ENCODE results near the gene CD164L2.

CD164L2 gene

DNA sequence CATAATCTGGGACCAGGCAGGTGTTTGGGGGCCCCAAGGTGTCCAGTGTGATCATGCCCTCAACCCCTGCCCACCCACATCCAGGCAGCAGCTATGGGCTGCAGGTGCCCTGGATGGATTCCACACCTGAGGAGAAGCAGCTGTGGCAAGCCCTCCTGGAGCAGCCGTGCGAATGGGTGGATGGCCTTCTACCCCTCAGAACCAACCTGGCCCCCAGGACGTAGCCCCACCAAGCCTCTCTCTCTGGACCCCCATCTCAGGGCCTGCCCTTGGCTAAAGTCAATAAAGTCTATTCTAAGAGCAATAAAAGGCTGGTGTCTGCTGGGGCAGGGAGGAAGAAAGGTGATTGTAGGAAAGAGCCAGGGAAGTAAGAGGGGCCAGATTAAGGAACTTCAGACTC, 29.5 kb downstream of the CD164L2 start:
- H3K27ac Mint-ChIP-seq, result no peak overlapping the region
- H3K4me1 Mint-ChIP-seq (ENCODE audit: low read depth), result peaks cover 27% of the 10 kb centered on the region
- H3K36me3 Mint-ChIP-seq, result no peaks in the 10 kb centered on the region
- no peak overlapping the region for H3K4me3 Mint-ChIP-seq
- no peaks in the 10 kb centered on the region for H3K27me3 Mint-ChIP-seq
- H3K9me3 Mint-ChIP-seq (ENCODE audit: low read depth), result no peaks in the 10 kb centered on the region

DNA sequence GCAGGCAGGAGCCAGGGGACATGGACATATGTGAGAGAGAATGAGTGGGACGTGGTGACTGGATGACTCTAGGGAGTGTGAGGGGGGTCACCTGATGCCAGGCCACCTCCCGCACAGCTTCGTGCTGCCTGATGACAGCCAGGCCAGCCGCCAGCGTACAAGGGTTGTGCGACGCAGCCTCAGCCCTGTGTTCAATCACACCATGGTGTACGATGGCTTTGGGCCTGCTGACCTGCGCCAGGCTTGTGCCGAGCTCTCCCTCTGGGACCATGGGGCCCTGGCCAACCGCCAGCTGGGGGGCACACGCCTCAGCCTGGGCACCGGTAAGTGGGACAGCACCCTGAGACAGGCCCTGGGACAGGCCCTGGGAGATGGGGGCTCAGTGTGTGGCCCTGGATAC, 30.0 kb downstream of the CD164L2 start:
- Mint-ChIP-seq H3K27me3 (no peaks in the 10 kb centered on the region), H3K27ac (no peak overlapping the region), H3K4me3 (no peak overlapping the region), H3K4me1 (ENCODE audit: low read depth) (peaks cover 27% of the 10 kb centered on the region), H3K9me3 (ENCODE audit: low read depth) (no peaks in the 10 kb centered on the region), H3K36me3 (no peaks in the 10 kb centered on the region)

DNA sequence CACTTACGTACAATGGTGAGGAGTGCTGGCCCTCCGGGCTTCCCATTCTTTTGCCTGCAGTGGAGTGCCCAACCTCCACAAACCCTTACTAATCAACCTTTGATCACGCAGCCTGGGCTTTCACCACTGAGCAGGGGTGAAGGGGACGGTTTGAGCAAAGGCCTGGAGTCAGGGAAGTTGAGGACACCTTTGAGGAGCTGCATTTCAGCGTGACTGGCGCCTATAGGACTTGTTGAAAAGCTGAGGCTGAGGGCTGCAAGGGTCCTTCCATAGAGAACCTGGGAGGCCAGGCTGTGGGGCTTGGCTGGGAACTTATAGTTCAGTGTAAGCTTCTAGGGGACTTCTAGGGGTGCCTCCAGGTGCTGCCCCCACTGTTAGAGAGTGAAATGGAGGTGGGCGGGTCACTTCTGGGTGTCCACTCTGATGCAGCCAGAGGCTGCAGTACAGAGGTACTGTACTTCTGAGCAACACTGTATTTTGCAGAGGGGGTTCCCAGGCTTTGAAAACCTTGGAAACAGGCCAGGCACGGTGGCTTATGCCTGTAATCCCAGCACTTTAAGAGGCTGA, 31.5 kb downstream of the CD164L2 start:
- Mint-ChIP-seq H3K36me3 (no peaks in the 10 kb centered on the region), H3K27ac (no peak overlapping the region), H3K27me3 (no peaks in the 10 kb centered on the region), H3K4me1 (ENCODE audit: low read depth) (peaks cover 22% of the 10 kb centered on the region), H3K9me3 (ENCODE audit: low read depth) (no peaks in the 10 kb centered on the region), H3K4me3 (no peak overlapping the region)

DNA sequence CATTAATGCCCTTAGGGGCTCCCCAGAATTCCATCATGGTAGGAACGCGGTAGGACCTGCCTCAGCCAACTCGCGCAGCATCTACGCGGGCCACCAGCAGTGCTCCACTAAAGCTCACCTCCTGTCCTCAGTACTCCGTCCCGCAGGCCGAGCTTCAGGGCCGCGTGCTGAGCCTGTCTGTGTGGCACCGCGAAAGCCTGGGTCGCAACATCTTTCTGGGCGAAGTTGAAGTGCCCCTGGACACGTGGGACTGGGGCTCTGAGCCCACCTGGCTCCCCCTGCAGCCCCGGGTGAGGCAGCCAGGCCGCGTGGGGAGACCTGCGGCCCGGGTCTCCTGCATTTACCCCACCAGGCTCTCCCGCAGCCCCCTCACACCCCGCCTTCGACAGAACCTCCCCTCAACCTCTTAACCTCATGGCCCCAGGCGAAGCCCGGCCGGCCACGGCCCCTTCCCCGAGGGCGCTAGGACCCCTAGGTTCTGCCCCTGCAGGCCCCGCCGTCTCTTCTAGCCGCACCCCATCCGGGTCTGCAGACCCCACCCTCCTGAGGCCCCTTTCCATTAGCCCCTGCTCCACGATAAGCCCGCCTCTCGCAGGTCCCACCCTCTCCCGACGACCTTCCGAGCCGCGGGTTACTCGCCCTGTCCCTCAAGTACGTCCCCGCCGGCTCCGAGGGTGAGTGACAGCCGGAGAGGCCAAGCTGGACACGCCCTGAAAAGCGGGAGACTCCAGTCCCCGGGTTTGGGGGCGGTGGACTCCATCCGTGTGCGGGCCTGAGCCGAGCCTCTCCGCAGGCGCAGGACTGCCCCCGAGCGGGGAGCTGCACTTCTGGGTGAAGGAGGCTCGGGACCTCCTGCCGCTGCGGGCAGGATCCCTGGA, 32.2 kb downstream of the CD164L2 start:
- Mint-ChIP-seq H3K4me3 (no peak overlapping the region), H3K27ac (no peak overlapping the region), H3K27me3 (no peaks in the 10 kb centered on the region), H3K36me3 (no peaks in the 10 kb centered on the region), H3K9me3 (ENCODE audit: low read depth) (no peaks in the 10 kb centered on the region), H3K4me1 (ENCODE audit: low read depth) (peaks cover 21% of the 10 kb centered on the region)

DNA sequence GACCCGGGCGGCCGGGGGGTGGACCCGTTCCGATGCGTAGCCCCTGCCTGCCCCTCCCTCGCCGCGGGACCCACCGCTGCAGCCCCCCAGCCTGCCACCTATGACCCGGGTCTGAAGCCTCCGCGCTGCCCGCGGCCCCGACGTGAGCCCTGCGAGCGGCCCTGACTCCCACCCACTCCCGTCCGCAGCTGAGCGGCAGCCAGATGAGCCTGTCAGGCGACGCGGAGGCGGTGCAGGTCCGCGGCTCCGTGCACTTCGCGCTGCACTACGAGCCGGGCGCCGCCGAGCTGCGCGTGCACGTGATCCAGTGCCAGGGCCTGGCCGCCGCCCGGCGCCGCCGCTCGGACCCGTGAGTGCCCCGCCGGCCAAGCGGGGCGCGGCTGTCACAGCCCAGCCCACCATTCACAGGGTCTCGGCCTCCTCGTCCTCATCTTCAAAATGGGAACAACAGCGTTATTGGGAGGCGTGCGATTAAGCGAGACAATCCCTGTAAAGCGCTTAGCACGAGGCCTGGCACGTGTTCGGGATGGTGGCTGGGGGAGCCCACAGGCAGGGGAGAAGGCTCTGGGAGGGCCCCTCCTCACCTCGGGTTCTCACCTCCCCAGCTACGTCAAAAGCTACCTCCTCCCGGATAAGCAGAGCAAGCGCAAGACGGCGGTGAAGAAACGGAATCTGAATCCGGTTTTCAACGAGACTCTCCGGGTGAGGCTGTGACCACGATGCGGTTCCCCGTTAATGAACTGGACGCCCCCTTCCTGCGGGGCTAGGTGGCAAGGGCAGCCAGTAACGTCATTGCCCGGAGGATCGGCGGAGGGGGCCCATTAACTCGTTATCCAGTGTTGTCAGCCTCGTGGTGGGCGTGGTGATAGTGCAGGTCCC, 33.1 kb downstream of the CD164L2 start:
- H3K4me1 Mint-ChIP-seq (ENCODE audit: low read depth), result peaks cover 16% of the 10 kb centered on the region

DNA sequence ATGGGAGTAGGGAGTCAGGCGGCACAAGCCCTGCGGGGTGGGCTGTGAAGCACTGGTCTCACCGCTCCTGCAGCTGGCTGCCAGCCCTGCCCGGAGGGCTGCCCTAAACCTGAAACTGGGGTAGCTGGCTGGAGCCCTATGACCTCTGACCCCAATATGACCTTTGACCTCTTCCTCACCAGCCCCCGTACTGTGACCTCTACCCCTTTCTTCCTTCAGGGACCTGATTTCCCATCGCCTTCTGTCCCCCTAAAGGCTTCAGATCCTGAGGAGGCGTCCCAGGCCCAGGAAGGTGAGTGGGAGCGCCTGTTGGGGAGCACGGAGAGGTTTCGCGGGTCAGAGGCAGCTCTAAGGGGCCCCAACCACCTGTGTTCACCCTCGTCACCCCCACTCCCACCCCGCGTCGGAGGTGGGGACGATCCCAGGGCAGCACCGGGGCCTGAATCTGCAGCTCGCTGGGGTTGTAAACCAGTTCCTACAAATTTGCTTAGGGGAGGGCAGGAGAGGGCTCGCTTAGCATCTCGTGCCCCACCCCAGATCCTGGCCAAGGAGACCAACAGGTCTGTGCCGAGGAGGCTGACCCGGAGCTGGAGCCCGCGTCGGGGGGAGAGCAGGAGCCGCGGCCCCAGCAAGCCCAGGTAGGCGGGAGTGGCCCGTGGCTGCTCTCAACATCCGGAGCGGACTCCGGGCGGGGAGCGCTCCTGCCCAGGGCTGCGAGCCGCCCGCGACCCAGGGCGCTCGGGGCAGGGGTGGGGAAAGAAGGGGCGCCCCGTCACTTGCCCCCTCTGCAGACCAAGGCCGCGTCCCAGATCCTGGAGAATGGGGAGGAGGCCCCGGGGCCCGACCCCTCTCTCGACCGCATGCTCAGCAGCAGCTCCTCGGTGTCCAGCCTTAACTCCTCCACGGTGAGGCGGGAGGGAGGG, 34.0 kb downstream of the CD164L2 start:
- Mint-ChIP-seq H3K27me3 (no peaks in the 10 kb centered on the region), H3K4me1 (ENCODE audit: low read depth) (peaks cover 20% of the 10 kb centered on the region), H3K4me3 (peak overlapping the region; percentile 35), H3K9me3 (ENCODE audit: low read depth) (no peaks in the 10 kb centered on the region), H3K27ac (no peak overlapping the region), H3K36me3 (no peaks in the 10 kb centered on the region)

More for the DNA sequence above, 33.1 kb downstream of the CD164L2 start:
- H3K27ac Mint-ChIP-seq, result no peak overlapping the region
- no peak overlapping the region for H3K4me3 Mint-ChIP-seq
- H3K9me3 Mint-ChIP-seq (ENCODE audit: low read depth), result no peaks in the 10 kb centered on the region
- H3K36me3 Mint-ChIP-seq, result no peaks in the 10 kb centered on the region
- H3K27me3 Mint-ChIP-seq, result no peaks in the 10 kb centered on the region

DNA sequence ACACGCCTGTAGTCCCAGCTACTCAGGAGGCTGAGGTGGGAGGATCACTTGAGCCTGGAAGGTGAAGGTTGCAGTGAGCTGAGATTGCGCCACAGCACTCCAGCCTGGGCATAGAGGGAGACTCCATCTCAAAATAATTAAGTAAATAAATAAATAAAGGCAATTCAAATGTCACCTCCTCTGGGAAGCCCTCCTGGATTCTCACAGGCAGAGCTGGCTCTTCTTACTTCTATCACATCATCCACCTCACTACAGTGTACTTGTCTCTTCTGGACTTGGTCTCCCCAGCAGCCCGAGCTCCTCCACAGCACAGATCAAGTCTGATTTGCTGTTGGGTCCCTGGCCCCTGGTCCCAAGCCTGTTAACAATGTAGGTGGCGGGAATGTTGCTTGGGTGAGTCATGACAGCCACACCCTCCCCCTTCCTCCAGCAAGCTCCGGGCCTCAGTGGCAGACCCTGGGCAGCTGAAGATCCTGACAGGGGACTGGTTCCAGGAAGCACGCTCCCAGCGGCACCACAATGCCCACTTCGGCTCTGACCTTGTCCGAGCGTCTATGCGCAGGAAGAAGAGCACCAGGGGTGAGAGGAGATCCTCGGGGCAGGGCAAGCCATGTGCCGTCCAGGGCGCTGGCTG, 36.0 kb downstream of the CD164L2 start:
- Mint-ChIP-seq H3K4me1 (ENCODE audit: low read depth) (peaks cover 38% of the 10 kb centered on the region), H3K9me3 (ENCODE audit: low read depth) (no peaks in the 10 kb centered on the region), H3K27me3 (no peaks in the 10 kb centered on the region), H3K36me3 (no peaks in the 10 kb centered on the region), H3K4me3 (no peak overlapping the region), H3K27ac (peak overlapping the region; percentile 41)

DNA sequence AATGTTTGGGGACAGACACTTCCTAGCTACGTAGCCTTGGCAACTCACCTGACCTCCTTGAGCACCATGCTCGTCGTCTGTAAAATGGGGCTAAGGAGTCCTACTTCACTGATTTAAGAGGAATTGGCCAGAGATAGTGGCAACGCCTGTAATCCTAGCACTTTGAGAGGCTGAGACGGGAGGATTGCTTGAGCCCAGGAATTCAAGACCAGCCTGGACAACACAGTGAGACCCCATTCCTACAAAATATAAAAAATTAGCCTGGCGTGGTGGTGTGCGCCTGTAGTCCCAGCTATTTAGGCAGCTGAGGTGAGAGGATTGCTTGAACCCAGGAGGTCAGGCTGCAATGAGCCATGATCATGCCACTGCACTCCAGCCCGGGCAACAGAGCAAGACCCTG, 36.8 kb downstream of the CD164L2 start:
- H3K36me3 Mint-ChIP-seq, result no peaks in the 10 kb centered on the region
- H3K4me3 Mint-ChIP-seq, result no peak overlapping the region
- no peaks in the 10 kb centered on the region for H3K9me3 Mint-ChIP-seq (ENCODE audit: low read depth)
- no peaks in the 10 kb centered on the region for H3K27me3 Mint-ChIP-seq
- peak overlapping the region; percentile 43 for H3K27ac Mint-ChIP-seq
- H3K4me1 Mint-ChIP-seq (ENCODE audit: low read depth), result peaks cover 43% of the 10 kb centered on the region

DNA sequence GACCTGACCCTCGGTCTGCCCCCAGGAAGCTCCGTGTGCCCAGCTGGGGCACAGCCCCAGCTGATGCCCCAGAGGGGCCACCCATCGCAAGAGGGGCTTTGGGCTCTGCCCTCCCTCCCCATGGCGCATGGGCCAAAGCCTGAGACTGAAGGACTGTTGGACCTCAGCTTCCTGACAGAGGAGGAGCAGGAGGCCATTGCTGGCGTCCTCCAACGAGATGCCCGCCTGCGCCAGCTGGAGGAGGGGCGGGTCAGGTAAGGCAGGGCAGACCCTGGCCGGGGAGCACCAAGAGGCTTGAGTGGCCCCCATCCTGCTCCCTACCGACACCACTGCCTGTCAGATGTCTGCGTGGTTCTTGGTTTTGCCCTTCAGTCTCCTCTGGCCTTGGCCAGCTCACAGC, 37.9 kb downstream of the CD164L2 start:
- H3K36me3 Mint-ChIP-seq, result no peaks in the 10 kb centered on the region
- H3K4me1 Mint-ChIP-seq (ENCODE audit: low read depth), result peaks cover 51% of the 10 kb centered on the region
- no peaks in the 10 kb centered on the region for H3K27me3 Mint-ChIP-seq
- no peaks in the 10 kb centered on the region for H3K9me3 Mint-ChIP-seq (ENCODE audit: low read depth)
- no peak overlapping the region for H3K27ac Mint-ChIP-seq
- no peak overlapping the region for H3K4me3 Mint-ChIP-seq

DNA sequence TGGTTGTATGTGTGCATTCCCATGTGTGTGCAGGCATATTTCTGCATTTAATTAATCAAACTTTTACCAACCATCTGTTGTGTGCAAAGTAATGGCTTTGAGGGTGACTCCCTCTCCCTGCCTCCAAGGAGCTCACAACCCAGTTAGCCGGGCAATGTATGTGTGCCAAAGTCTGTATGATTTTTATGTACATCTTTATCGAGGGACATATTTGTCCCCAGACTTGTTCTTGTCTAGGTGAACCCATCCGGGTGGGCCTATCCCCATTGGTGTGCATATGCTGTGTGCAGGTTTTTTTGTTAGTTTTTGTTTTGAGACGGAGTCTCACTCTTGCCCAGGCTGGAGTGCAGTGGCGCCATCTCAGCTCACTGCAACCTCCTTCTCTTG, 39.5 kb downstream of the CD164L2 start:
- Mint-ChIP-seq H3K4me3 (peak overlapping the region; percentile 91), H3K27ac (peak overlapping the region; percentile 91), H3K9me3 (ENCODE audit: low read depth) (no peaks in the 10 kb centered on the region), H3K4me1 (ENCODE audit: low read depth) (peaks cover 66% of the 10 kb centered on the region), H3K36me3 (no peaks in the 10 kb centered on the region), H3K27me3 (no peaks in the 10 kb centered on the region)

DNA sequence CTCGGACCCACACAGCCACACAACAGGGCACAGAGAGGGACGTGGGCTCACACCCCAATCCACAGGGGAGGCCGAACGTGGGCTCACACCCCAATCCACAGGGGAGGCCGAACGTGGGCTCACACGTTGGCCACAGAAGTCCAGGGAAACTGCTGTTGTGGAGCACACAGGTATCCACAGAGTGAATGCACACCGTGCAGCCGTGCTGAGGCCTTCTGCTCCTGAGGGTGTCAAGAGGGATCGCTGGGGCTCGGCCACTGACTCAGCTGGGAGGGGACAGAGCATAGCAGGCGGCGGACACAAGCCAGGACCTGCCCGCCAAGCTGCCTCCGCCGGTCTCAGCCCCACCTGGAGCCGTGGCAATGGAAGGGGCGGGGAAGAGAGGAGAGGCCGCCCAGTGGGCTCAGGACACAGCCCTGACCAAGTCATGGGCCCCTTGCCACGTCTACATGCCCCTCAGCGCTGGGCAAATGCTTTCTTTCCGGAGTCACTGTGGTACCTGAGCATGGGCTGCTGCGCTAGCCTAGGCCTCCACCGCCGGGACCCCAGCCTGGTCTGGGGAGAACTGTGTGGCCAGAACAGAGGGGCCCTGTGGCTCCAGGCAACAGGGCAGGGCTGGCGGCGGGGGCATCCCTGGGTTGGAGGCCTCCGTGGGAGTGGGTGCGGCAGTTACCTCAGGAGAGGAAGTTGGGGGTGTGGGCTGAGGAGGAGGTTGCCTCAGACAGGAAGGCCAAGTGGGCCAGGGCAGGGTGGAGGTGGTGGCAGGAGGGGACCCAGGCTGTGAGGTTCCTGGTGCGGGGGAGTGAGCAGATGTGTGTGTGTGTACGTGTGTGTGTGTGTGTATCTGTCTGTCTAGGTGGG, 40.1 kb downstream of the CD164L2 start:
- Mint-ChIP-seq H3K27me3 (no peaks in the 10 kb centered on the region), H3K27ac (peak overlapping the region; percentile 91), H3K4me1 (ENCODE audit: low read depth) (peaks cover 65% of the 10 kb centered on the region), H3K36me3 (no peaks in the 10 kb centered on the region), H3K9me3 (ENCODE audit: low read depth) (no peaks in the 10 kb centered on the region), H3K4me3 (peak overlapping the region; percentile 91)

DNA sequence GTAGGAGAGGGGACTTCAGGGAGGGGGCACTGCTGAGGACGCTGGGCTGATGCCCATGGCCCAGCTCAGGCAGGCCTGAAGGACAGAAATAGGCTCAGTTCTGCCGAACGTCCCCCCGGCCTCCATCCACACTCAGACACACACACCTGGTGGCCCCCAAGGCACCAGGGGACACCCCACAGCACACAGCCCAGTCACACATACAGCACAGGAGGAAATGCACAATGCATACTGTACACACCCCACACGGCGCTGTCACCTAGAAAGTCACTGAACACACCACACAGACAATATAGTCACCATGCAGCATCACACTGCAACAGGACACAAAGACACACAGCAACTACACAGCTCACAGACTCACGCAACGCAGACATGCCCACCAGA, 40.7 kb downstream of the CD164L2 start:
- peak overlapping the region; percentile 91 for H3K4me3 Mint-ChIP-seq
- no peaks in the 10 kb centered on the region for H3K27me3 Mint-ChIP-seq
- no peaks in the 10 kb centered on the region for H3K9me3 Mint-ChIP-seq (ENCODE audit: low read depth)
- H3K36me3 Mint-ChIP-seq, result no peaks in the 10 kb centered on the region
- H3K4me1 Mint-ChIP-seq (ENCODE audit: low read depth), result peaks cover 62% of the 10 kb centered on the region
- H3K27ac Mint-ChIP-seq, result peak overlapping the region; percentile 91

DNA sequence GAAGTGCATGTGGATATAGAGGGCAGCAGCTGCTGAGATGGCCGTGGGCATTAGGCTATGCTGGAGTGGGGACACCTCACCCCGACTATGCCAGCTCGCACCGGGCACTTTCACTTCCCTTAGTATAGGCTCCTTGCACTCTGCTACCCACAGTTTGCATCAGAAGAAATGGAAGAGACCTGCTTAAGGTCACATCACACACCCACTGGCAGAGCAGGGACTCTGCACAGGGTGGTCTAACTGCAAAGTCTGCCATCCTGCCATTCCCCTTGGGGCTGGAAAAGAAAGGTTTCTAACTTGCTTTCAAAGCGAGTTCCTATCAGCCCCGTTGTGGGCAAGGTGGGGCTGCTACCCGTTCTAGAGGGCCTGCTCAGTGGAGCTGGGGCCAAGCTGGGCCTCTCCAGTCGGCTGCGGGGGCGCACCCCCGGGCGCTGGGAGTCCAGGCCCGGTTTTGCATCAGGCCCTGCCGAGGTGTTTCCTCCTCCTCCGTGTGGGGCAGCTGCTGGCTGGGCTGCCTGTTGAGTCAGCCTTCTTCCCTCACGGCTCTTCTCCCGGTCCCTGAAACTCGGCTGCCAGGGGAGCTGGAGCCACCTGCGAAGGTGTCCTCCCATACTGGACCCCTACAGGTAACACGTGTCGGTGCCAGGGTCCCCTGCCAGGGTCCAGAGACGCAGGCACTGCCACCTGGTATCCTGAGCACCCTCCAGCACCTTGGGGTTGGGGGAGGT, 41.4 kb downstream of the CD164L2 start, which contains the start of gene SYTL1:
SYTL1 (plus strand) TSS at position 498 of the 728 bp plus-strand sequence. CDS start 3,313 bp downstream, outside the sequence.
- peak within 1 kb of the TSS; percentile 91 for H3K4me3 Mint-ChIP-seq
- H3K36me3 Mint-ChIP-seq, result peaks cover under 1% of the 10 kb centered on the region
- no peaks in the 10 kb centered on the region for H3K9me3 Mint-ChIP-seq (ENCODE audit: low read depth)
- H3K4me1 Mint-ChIP-seq (ENCODE audit: low read depth), result peaks cover 58% of the 10 kb centered on the region
- H3K27me3 Mint-ChIP-seq, result no peaks in the 10 kb centered on the region
- peak within 1 kb of the TSS; percentile 91 for H3K27ac Mint-ChIP-seq

Data from activated naive CD8-positive, alpha-beta T cell (primary cell).